H1 (cell line): ENCODE data around the gene TMEM140. TPM values are rescaled to one million over a fixed set of nuclear protein-coding genes. Genes with fewer than 3 reads are reported as not detected.
A peak's percentile ranks its signal among the peaks of the same experiment; 100 is the strongest.

Experiments used
- CTCF ChIA-PET: fragments of 300-600 bp; sonication (Branson Sonifier 250); formaldehyde crosslinking; loops from one replicate; lab custom pipeline; 2021; ENCODE audit not compliant: partially characterized antibody; lab: Charles Lee
- POLR2A ChIA-PET: fragments of 300-600 bp; sonication (Branson Sonifier 250); formaldehyde crosslinking; loops from one replicate; lab custom pipeline; 2021; ENCODE audit warnings: inconsistent platforms; ENCODE audit not compliant: partially characterized antibody; lab: Charles Lee
- DNase-seq, 2 experiments: peaks; one replicate each; pipeline versions ENCODE4 v3.0.0 to v3.0.0-alpha.2; 2010 to 2022; ENCODE audit warnings: low spot score in 2 of 2, low read depth in 1 of 2, mixed read lengths in 1 of 2
- FAIRE-seq: peaks from 2 replicates; lab custom pipeline; 2011; peaks lifted over from hg19 to GRCh38; lab: Jason Lieb, UNC
- H2AFZ ChIP-seq: 2 replicates; pipeline ENCODE4 v1.8.1; 2012; ENCODE audit warnings: low read length, inconsistent platforms
- H2AK5ac ChIP-seq: 2 replicates; pipeline ENCODE4 v1.6.1; 2013; ENCODE audit warnings: low read depth, low read length
- H2BK120ac ChIP-seq: replicated peaks from 2 replicates; pipeline ENCODE3; 2013; ENCODE audit warnings: low read depth, low read length, inconsistent platforms
- H2BK12ac ChIP-seq: 2 replicates; pipeline ENCODE4 v1.6.1; 2013; ENCODE audit warnings: low read depth, low read length
- H2BK15ac ChIP-seq: 2 replicates; pipeline ENCODE4 v1.6.1; 2013; ENCODE audit warnings: low read length
- H2BK20ac ChIP-seq: 2 replicates; pipeline ENCODE4 v1.6.1; 2013; ENCODE audit warnings: low read length
- H2BK5ac ChIP-seq: 2 replicates; pipeline ENCODE4 v1.6.1; 2013; ENCODE audit warnings: low read depth, low read length
- H3K14ac ChIP-seq: 2 replicates; pipeline ENCODE4 v1.6.1; 2013; ENCODE audit warnings: inconsistent platforms; ENCODE audit not compliant: insufficient read length
- H3K18ac ChIP-seq: 2 replicates; pipeline ENCODE4 v1.6.1; 2013; ENCODE audit warnings: low read length; ENCODE audit errors: extremely low read depth
- H3K23ac ChIP-seq: 2 replicates; pipeline ENCODE4 v1.6.1; 2013; ENCODE audit warnings: inconsistent platforms; ENCODE audit not compliant: insufficient read length
- H3K23me2 ChIP-seq: 2 replicates; pipeline ENCODE4 v1.6.1; 2013; ENCODE audit warnings: low read depth, low read length
- H3K27ac ChIP-seq: 2 replicates; pipeline ENCODE4 v1.6.1; 2011; ENCODE audit warnings: low read depth, low read length, inconsistent platforms
- H3K27me3 ChIP-seq, 4 experiments: replicated peaks in 1 of 4; 1 replicate in 1 of 4; 2 replicates in 3 of 4; pipeline versions ENCODE4 v1.6.1 to v1.8.1; 2011 to 2013; ENCODE audit warnings: low read length in 3 of 4, mild to moderate bottlenecking in 3 of 4, inconsistent platforms in 2 of 4, mixed read lengths in 2 of 4, moderate library complexity in 1 of 4; ENCODE audit not compliant: control insufficient read depth in 3 of 4, insufficient read depth in 3 of 4; ENCODE audit errors: extremely low read depth in 1 of 4
- H3K36me3 ChIP-seq, 4 experiments: 2 replicates each; pipeline versions ENCODE4 v1.6.1 to v1.8.1; 2011 to 2013; ENCODE audit warnings: mild to moderate bottlenecking in 4 of 4, low read length in 3 of 4, moderate library complexity in 2 of 4, control low read depth in 1 of 4, inconsistent platforms in 1 of 4; ENCODE audit not compliant: insufficient read depth in 4 of 4, control insufficient read depth in 2 of 4
- H3K4ac ChIP-seq: replicated peaks from 2 replicates; pipeline ENCODE3; 2013; ENCODE audit warnings: low read length, low read depth, mixed read lengths, inconsistent platforms; ENCODE audit not compliant: insufficient read length
- H3K4me1 ChIP-seq, 4 experiments: replicated peaks in 1 of 4; 1 replicate in 1 of 4; 2 replicates in 3 of 4; pipeline versions ENCODE4 v1.6.1 to v1.8.1; 2011 to 2013; ENCODE audit warnings: low read length in 3 of 4, inconsistent platforms in 2 of 4, mixed read lengths in 1 of 4; ENCODE audit not compliant: insufficient read depth in 4 of 4, control insufficient read depth in 3 of 4
- H3K4me2 ChIP-seq, 2 experiments: 2 replicates each; pipeline versions ENCODE4 v1.6.1 to v1.8.1; 2011 to 2013; ENCODE audit warnings: low read depth in 2 of 2, low read length in 2 of 2, control low read depth in 1 of 2, inconsistent platforms in 1 of 2, mild to moderate bottlenecking in 1 of 2; ENCODE audit not compliant: insufficient read depth in 1 of 2
- H3K4me3 ChIP-seq, 4 experiments: fragments of 200-600, 300-600 bp in 1 of 4; sonication (generic), shearing (Covaris generic), sonication (Bioruptor Twin) in 1 of 4; 2 replicates each; pipeline versions ENCODE4 v1.5.1 to v1.8.1; 2011 to 2016; ENCODE audit warnings: low read length in 4 of 4, low read depth in 3 of 4, control low read depth in 2 of 4, inconsistent platforms in 2 of 4, mild to moderate bottlenecking in 2 of 4, mixed read lengths in 1 of 4, moderate library complexity in 1 of 4; ENCODE audit not compliant: insufficient read depth in 2 of 4; ENCODE audit errors: extremely low read depth in 1 of 4
- H3K56ac ChIP-seq: replicated peaks from 2 replicates; pipeline ENCODE3; 2013; ENCODE audit warnings: low read depth, mild to moderate bottlenecking, mixed read lengths, low read length, inconsistent platforms; ENCODE audit not compliant: insufficient read length
- H3K79me1 ChIP-seq: 2 replicates; pipeline ENCODE4 v1.6.1; 2013; ENCODE audit warnings: low read depth, low read length, control low read depth
- H3K79me2 ChIP-seq, 2 experiments: 2 replicates each; pipeline versions ENCODE4 v1.6.1 to v1.8.1; 2012 to 2013; ENCODE audit warnings: low read length in 2 of 2, mild to moderate bottlenecking in 2 of 2, inconsistent platforms in 1 of 2; ENCODE audit not compliant: insufficient read depth in 2 of 2, control insufficient read depth in 1 of 2
- H3K9ac ChIP-seq, 4 experiments: replicated peaks in 1 of 4; 1 replicate in 1 of 4; 2 replicates in 3 of 4; pipeline versions ENCODE4 v1.6.1 to v1.8.1; 2011 to 2013; ENCODE audit warnings: low read depth in 3 of 4, low read length in 3 of 4, control low read depth in 2 of 4, mild to moderate bottlenecking in 2 of 4, moderate library complexity in 2 of 4, inconsistent platforms in 1 of 4; ENCODE audit errors: extremely low read depth in 1 of 4
- H3K9me3 ChIP-seq, 2 experiments: 2 replicates each; pipeline versions ENCODE4 v1.6.1 to v1.8.1; 2012 to 2013; ENCODE audit warnings: mild to moderate bottlenecking in 2 of 2, moderate library complexity in 2 of 2, control low read depth in 1 of 2, inconsistent platforms in 1 of 2, low read depth in 1 of 2, low read length in 1 of 2, mixed read lengths in 1 of 2; ENCODE audit not compliant: insufficient read depth in 2 of 2
- H4K20me1 ChIP-seq, 2 experiments: replicated peaks in 1 of 2; 2 replicates each; pipeline versions ENCODE3 to v1.8.1; 2011 to 2013; ENCODE audit warnings: inconsistent platforms in 2 of 2, low read length in 2 of 2, mild to moderate bottlenecking in 1 of 2; ENCODE audit not compliant: insufficient read depth in 2 of 2, control insufficient read depth in 1 of 2
- H4K5ac ChIP-seq: 2 replicates; pipeline ENCODE4 v1.6.1; 2013; ENCODE audit warnings: low read length, low read depth, mixed read lengths, inconsistent platforms; ENCODE audit not compliant: insufficient read length
- H4K8ac ChIP-seq: 2 replicates; pipeline ENCODE4 v1.8.0; 2013; ENCODE audit warnings: mild to moderate bottlenecking, moderate library complexity, low read length, inconsistent platforms; ENCODE audit not compliant: insufficient read depth; ENCODE audit errors: extremely low read depth
- H4K91ac ChIP-seq: replicated peaks from 2 replicates; pipeline ENCODE3; 2013; ENCODE audit warnings: low read length, mixed read lengths, inconsistent platforms; ENCODE audit not compliant: insufficient read length
- ATF3 ChIP-seq: IDR thresholded peaks from 2 replicates; pipeline ENCODE4 v1.6.1; 2011; ENCODE audit warnings: low read depth, mild to moderate bottlenecking, low read length; ENCODE audit not compliant: insufficient read depth
- EZH2 ChIP-seq: fragments of 200-600 bp; sonication (generic); IDR thresholded peaks from 2 replicates; pipeline ENCODE4 v1.7.1; 2012; ENCODE audit warnings: low read depth, mild to moderate bottlenecking, moderate library complexity, low read length, inconsistent platforms; ENCODE audit not compliant: severe bottlenecking
- GTF2F1 ChIP-seq: IDR thresholded peaks from 2 replicates; pipeline ENCODE4 v1.6.1; 2012; ENCODE audit warnings: low read depth, low read length, improper control_type of control experiment, borderline replicate concordance
- HDAC6 ChIP-seq: IDR thresholded peaks from one replicate; pipeline ENCODE4 v1.7.1; 2012; ENCODE audit warnings: low read depth, mild to moderate bottlenecking, inconsistent platforms, low read length, moderate library complexity
- NANOG ChIP-seq: IDR thresholded peaks from 2 replicates; pipeline ENCODE4 v1.6.1; 2011; ENCODE audit warnings: low read length, low read depth, mild to moderate bottlenecking, inconsistent platforms; ENCODE audit not compliant: insufficient read depth, poor library complexity, severe bottlenecking
- NRF1 ChIP-seq: IDR thresholded peaks from 2 replicates; pipeline ENCODE4 v1.6.1; 2011; ENCODE audit warnings: mild to moderate bottlenecking, low read depth, low read length, improper control_type of control experiment
- RNF2 ChIP-seq: fragments of 200-900, 300-1000 bp; sonication (generic); IDR thresholded peaks from 2 replicates; pipeline ENCODE4 v1.7.1; 2016; ENCODE audit warnings: borderline replicate concordance, low read depth, mild to moderate bottlenecking, antibody characterized with exemption, low read length; ENCODE audit not compliant: poor library complexity, severe bottlenecking; ENCODE audit errors: missing control alignments
- SP1 ChIP-seq: IDR thresholded peaks from 2 replicates; pipeline ENCODE4 v1.6.1; 2011; ENCODE audit warnings: low read depth, low read length
- TCF12 ChIP-seq: IDR thresholded peaks from 2 replicates; pipeline ENCODE4 v1.6.1; 2011; ENCODE audit warnings: low read depth, mild to moderate bottlenecking, low read length
- YY1 ChIP-seq: IDR thresholded peaks from 2 replicates; pipeline ENCODE4 v1.6.1; 2011; ENCODE audit warnings: low read depth, mild to moderate bottlenecking, low read length
- WGBS, 2 experiments: shearing (Covaris generic) in 1 of 2; methylation state at CpG; one replicate each; pipeline versions ENCODE4 v1.1.6 to v1.1.7; 2013 to 2015; ENCODE audit warnings: low lambda C conversion rate in 2 of 2, mixed read lengths in 2 of 2, inconsistent platforms in 1 of 2, low coverage in 1 of 2, missing lambda C conversion rate in 1 of 2; ENCODE audit not compliant: insufficient replicate concordance in 2 of 2, insufficient coverage in 1 of 2, insufficient read length in 1 of 2; ENCODE audit errors: extremely low coverage in 1 of 2, missing lambda C conversion rate in 1 of 2; 5-methylcytosine and 5-hydroxymethylcytosine counted together
- polyA plus RNA-seq, 7 experiments: library from polyadenylated mRNA; depleted of rRNA in 3 of 7; stranded (reverse) in 5 of 7; unstranded in 2 of 7; fragments of >200 nt in 5 of 7; fragments of 200-250 nt in 2 of 7; gene quantifications; 1 replicate in 5 of 7; 2 replicates in 1 of 7; 4 replicates in 1 of 7; pipeline versions ENCODE4 v1.2.1 to v1.2.3, GENCODE V29; 2011 to 2013; ENCODE audit warnings: missing spikeins in 2 of 7, mixed read lengths in 2 of 7
- total RNA-seq: library from RNA; stranded (reverse); fragmentation: NEBNext Ultra II Directional; extraction: Animal tissue kit (Norgen Biotek cat#: 25700); gene quantifications from 2 replicates; pipeline ENCODE4 v1.2.1, GENCODE V29; 2021

The TMEM140 gene
- total and polyA plus RNA-seq, 2 of the 8 experiments (the other 6 are each of a cell fraction or from before 2014, with no cell fraction given): not detected

- ChIA-PET CTCF (interaction anchor here (1.0 to 2.3 kb wide), 2 partner anchors 17 to 21 kb away, joined by 4 to 5 read pairs; no protein-coding TSS in a partner anchor), POLR2A (interaction anchor here (0.6 to 1.5 kb wide), 3 partner anchors 46 to 183 kb away, joined by 3 to 4 read pairs (median 3); no protein-coding TSS in a partner anchor)
- Histone ChIP-seq H3K79me2 (no peaks in the 10 kb centered on the region), H3K27ac (no peak within 1 kb of the TSS), H3K4me2 (peak within 1 kb of the TSS; percentile 94 to 96), H3K79me1 (no peaks in the 10 kb centered on the region), H2BK120ac (no peak within 1 kb of the TSS), H4K20me1 (no peaks in the 10 kb centered on the region), H4K5ac (peak within 1 kb of the TSS; percentile 66), H3K27me3 (peaks cover 0 to 8% (median 3%) of the 10 kb centered on the region in 4 experiments; a peak in 5 of 7 replicates), H3K14ac (no peak within 1 kb of the TSS), H3K4me1 (no peaks in the 10 kb centered on the region; a peak in 2 of 7 replicates), H3K9ac (peak within 1 kb of the TSS; percentile 62 to 83 (median 70)), H3K36me3 (no peaks in the 10 kb centered on the region), H4K91ac (peak within 1 kb of the TSS; percentile 88), H2BK12ac (peak within 1 kb of the TSS; percentile 12; the same call in 1 of the 2 replicates), H3K9me3 (no peaks in the 10 kb centered on the region), H3K4ac (no peak within 1 kb of the TSS), H2BK15ac (peak within 1 kb of the TSS; percentile 10; the same call in 1 of the 2 replicates), H3K4me3 (peak within 1 kb of the TSS; percentile 58 to 97 (median 78)), H3K56ac (peak within 1 kb of the TSS; percentile 65), H2AFZ (peak within 1 kb of the TSS; percentile 93), H2AK5ac (peak within 1 kb of the TSS; percentile 7; the same call in 1 of the 2 replicates), H3K23ac (no peak within 1 kb of the TSS), H4K8ac (no peak within 1 kb of the TSS), H2BK20ac (no peak within 1 kb of the TSS), H3K18ac (peak within 1 kb of the TSS; percentile 87), H2BK5ac (no peak within 1 kb of the TSS; the same call in 1 of the 2 replicates), H3K23me2 (peaks cover 8% of the 10 kb centered on the region)
- DNase-seq (peak; percentile 78 to 92), FAIRE-seq (no peak)
- 1% methylated on average over 49 of the region's 82 CpGs; no CpG with 5 or more reads in 1 of the 2 experiments for WGBS, 2 experiments
- TF ChIP-seq SP1 (no peak; the same call in 1 of the 2 replicates), HDAC6 (no peak), NANOG (no peak), EZH2 (no peak), YY1 (peak; percentile 82), NRF1 (no peak), GTF2F1 (no peak), TCF12 (no peak), ATF3 (no peak), RNF2 (no peak)
These were observed 63.5 kb downstream of the TMEM140 start, which contains the start of gene WDR91 for GRCh38 chr7:135211179-135211945. Gene WDR91 (minus strand): TSS chr7:135211526. CDS start chr7:135211502, 24 bp downstream.
